Stimulated activated CD4-positive, alpha-beta T cell treated with anti-CD3 and anti-CD28 coated beads, Interleukin-12 subunit alpha, Interleukin-12 subunit beta, amount 100 ng/mL, for 24 hours (primary cell): ENCODE results near the gene CCK.

ENCODE experiments used
- DNase-seq, 2 experiments: peaks; one replicate each; pipeline ENCODE4 v3.0.0-alpha.2; 2020; ENCODE audit warnings: low read depth in 2 of 2

Gene CCK

DNA sequence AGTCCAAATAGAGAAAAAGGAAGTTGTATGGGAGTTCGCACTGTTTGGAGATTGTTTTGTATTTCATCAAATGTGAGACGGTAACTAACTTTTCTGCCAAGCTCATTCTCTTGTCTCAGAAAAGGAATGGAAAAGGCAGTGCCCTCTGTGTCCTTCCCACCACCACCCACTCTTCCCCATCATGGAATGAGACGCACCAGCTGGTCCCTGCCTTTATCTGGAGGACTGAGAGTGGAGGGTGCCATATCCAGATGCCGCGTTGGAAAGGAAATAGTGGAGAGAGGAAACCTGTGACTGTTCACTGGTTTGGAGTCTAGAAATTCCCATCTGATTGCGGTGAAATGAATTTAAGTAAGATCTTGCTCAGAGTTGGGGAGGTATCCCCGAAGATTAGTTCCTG, 3.7 kb upstream of the CCK start:
- DNase-seq = no peak

DNA sequence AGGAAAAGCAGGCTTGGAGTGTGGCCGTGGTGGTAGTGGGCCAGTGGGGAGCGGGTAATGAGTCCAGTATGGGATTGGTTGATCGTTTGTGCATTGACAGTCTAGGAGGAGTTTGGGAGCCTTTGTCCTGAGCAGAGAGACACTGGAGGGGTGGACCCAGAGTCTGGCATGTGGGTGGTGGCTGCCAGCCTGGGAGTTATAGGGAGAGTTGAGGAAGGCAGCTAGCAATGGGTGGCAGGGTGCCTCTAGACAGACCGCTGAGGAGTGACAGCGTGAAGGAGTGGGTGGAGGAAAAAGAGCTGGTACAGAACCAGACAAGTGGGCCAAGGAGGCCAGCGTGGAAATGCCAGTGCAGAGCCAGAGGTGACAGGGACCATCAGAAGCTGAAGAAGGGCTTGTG, 1.9 kb upstream of the CCK start:
- no peak for DNase-seq

DNA sequence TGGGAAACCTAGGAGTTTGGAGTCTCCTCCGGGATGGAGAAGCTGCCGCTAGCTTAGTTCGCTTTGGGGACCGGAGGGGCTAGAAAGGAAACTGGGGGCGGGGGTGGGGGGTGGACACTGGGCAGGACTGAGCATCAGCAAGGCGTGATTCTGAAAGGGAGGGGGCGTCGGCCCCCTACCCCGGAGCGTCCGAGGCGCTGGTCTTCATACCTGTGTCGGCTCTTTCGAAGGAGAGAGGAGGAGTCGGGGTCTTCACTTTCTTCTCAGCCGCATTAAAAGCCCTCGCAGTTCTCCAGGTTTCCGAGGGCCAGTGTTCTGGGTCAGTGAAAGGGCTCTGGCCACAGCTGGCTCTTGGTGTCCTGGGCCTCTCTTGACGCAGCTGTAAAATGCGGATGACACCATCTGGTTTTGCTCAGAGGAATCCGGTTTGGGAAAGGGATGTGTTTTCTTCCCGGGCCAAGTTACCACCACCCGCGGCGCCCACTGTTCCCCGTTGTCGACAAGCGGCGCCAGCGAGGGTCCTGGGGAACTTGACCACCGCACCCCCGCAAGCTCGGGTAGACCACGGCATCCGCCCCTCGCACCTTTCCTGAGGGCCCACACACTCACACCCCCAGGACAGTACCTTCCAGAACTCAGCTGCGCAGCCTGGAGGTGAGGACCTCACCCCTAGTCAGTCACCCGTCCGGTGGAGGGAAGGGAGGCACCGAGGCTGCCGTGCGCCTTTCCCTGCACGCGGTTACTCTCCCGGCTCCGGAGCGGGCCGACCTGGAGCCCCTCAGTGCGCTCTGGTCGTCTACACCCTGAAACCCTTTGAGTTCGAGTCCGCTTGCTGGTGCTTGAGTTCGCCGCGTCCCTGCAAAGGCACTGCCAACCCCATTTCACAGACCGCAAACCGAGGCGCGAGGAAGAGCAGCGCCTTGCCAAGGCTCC, 660 bp downstream of the CCK start:
- no peak for DNase-seq

DNA sequence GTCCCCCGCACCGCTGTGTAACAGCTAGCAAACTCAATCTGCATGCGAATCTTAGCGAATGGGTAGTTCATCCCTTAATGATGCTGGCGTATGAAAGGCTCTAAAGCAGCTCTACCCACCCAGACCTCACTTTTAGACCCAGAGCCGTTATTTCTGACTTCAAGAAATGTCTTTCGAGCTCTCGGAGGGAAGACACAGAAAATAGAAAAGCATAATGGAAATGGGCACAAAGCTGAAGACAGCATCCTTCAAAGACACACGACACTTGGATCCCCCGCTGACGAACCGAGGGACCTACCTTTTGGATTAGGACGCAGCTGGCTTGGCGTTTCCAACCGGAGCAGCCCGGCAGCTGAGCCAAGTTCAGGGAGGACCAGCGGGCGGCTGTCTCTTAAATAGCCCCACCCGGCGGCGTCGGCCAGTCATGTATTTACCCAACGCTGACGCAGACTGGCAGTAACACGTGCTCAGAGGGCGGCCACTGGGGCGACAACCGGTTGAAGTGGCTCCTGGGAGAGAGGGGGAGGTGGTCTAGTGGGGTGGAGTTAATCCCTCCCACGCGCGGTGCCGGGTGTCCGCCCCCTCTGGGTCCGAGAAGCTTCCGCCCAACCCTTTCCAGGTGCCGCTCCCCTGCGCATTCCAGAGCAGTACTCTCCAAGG, 1.5 kb downstream of the CCK start:
- DNase-seq = peak in 1 of 2 experiments; percentile 7

DNA sequence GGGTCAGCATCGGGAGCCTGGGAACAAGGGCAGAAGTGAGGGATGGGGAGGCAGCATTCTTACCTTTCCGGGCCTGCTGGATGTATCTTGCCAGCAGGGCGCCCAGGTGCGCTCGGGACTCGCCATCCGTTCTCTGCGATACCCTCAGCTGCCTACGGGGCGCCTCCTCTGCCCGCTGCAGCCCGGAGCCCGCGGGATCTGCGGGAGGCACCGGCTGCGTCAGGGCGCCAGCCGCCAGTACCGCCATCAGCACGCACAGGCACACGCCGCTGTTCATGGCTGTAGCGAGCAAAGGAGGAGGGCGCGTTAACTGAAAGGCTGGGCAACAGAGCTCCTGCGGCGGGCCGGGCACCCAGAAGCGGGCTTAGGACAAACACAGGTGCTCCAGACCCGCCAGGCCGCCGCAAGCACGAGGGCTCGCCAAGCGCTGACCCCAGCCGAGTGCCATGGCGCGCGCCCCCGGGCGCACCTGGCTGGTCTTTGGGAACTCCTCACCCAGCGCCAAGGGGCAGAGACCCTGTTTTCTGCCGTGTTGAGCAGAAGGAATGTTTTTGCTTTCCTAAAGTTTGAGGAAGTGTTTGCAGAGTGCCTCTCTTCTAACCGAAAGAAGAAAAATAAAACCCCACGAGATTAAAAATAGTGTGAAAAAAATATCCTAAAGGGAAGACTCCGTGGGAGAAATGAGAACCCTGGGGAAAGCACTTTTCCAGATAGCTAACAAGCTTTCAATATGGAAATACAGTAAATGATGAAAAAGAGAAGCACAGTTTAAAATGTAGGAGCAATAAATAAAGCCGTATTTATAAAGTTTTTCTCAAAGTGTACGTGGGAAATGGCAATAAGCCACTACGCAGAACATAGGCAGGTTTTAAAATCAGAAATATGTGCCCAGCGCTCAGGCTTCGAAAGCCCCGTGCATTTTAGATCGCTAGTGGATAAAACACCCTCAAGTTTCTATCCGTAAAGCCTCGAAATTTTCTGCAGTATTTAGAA, 2.3 kb downstream of the CCK start:
- no peak for DNase-seq

DNA sequence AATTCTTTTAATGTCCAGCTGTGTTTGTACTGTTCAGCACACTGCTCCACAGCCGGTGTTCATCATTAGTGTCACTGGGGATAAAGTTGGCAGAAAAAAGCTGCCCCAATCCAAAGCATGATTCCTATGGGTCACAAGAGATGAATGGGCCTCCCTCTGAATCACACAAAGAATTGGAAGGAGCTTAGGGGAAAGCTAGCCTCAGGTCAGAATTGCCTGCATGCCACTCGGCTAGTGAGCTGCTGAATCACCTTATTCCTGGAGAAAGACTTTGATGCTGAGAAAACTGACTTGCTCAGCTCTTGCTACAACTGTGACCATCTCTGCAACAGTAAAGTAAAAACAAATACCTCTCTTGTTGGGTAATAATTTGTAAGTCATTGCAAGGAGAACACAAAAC, 3.5 kb downstream of the CCK start:
- DNase-seq = no peak

DNA sequence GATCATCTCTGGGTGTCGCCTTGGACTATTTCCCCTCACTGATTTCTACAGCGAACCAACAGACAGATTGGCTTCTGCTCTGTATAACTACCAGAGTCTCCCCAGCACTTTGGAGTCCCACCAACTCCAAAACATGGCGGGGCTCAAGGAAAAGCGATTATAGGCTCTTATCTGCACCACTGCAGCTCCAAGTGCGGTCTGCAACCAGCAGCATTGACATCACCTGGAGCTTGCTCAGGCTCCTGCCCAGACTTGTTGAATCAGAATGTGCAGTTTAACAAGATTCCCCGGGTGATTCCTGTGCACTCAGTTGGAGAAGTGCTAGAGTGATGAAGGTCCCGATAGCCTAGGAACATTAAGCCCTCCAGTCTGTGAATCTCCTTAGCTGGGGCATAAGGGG, 9.0 kb downstream of the CCK start:
- DNase-seq = no peak

DNA sequence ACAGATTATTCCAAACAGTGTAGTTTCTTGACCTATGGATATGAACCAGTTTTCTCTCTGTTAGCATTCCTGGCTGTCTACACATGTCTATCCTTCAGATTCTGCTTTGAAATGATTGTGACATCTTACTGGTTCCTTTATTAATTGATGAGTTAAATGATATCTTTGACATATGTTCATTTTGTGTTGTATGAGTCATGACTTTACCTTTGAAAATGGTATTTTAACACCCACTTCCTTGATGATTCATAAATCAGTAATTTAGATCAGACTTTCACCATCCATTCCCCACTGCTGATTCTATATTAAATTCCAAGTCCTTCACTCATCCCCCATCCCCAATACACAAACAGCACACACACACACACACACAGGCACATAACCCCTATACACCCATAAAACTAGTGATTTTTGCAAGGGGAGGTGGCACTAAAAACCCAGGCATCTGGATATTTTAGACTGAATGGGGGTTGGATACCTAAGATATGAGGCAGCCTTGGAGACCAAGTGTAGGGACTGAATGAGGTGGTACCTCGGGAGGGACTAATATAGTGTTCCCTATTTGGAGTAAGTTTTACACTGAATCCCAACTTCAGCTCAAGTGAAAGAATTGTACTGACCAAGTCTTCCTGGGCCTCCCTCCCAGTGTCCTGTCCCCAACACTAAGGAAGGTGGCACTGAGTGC, 9.7 kb downstream of the CCK start:
- no peak for DNase-seq

DNA sequence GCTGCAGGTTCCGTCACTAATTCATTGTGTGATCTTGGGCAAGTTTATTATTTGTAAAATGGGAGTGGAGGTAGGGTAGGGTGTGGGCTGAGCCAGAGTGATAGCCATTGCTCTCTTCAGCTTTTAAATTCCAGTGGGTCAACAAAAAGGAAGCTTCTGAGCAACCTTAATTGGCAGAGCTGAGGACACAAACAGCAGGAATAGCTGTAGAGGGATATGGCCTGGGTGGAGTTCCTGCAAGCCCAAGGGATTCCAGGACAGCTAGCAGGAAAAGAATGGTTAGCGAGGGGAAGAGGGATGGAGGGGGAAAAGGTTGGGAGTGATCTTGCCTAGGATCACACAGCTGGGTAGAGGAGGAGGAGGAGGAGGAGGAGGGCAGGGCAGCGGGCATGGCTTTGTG, 11.4 kb downstream of the CCK start:
- DNase-seq = no peak

DNA sequence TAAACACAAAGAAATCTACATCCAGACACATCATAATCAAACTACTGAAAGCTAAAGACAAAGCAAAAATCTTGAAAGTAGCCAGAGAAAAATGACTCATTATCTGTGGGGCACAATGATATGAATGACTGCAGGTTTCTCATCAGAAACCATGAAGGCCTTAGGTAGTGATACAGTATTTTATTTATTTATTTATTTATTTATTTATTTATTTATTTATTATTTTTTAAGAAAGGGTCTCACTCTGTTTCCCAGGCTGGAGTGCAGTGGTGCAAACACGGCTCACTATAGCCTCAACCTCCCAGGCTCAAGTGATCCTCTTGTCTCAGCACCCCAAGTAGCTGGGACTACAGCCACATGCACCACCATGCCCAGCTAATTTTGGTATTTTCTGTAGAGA, 15.2 kb downstream of the CCK start:
- no peak for DNase-seq

DNA sequence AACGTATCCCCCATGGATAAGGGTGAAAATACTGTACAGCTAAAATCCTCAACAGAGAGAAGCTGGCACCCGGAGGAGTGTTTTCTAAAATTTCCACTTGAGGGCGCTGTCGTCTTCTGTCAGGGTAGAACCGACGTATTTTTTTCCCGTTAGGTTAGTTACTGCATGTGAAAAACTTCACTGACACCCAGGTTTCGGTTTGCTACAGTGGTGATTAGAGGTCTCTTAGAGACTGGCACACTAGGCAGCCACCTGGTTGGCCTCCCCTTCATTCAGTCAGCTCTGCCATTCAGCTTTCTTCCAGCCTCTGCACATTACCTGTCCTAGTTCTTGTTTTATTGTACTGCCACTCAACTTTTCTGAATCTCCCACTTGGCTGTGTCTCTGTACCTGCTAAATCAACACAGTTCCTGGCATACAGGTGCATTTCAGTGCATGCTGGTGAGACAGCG, 18.4 kb downstream of the CCK start:
- peak; percentile 26 to 46 for DNase-seq

DNA sequence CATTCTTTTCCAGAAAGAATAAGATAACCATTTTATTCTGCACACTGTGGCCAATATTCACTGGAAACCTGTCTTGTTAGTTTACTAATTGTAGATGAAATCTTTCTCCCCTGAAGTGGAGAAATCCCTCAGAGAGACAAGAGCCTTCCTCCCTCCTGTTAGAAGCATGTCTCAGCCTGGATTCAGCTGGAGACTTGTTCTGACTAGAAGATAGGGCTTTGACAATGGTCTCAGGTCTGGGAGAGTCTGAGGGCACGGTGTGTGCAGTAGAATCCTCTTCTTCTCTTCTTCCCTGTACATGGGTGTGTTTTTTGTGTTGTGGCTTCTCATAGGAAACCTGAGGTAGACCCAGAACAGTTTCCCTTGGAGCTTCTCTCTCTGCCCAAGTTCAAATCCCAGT, 19.9 kb downstream of the CCK start:
- DNase-seq = no peak

DNA sequence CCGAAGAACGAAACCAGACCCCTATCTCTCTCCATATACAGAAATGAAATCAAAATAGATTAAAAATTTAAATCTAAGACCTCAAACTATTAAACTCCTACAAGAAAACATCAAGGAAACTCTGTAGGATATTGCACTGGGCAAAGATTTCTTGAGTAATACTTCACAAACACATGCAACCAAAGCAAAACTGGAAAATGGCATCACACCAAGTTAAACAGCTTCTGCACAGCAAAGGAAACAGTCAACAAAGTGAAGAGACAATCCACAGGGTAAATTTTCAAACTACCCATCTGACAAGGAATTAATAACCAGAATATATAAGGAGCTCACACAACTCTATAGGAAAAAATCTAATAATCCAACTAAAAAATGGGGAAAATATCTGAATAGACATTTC, 29.4 kb downstream of the CCK start:
- no peak for DNase-seq

DNA sequence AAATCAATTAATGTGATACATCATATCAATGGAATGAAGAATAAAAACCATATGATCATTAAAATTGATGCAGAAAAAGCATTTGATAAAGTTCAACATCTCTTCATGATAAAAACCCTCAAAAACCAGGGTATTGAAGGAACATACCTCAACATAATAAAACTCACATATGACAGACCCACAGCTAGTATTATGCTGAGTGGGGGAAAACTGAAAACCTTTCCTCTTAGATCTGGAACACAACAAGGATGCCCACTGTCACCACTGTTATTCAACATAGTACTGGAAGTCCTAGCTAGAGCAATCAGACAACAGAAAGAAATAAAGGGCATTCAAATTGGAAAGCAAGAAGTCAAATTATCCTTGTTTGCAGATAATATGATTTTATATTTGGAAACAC, 30.5 kb downstream of the CCK start:
- no peak for DNase-seq

DNA sequence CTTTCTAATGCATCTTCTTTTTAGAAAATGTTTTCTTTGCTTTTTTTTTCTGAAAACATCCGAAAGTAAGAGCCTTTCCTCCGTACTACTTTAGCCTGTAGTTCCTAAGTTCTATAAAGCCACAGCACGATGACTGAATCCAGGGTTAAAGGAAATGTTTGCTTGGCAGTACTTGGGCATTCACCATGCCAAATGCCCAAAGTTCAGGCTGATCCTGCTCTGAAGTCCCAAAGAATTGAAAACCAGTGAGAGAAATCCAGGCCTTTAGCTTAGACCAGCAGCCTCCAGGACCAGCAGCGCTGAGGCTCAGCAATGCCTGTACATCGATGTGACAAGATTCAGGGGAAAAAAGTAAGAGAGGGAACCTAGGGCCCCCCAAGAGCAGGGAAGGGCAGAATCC, 35.1 kb downstream of the CCK start:
- DNase-seq = no peak

DNA sequence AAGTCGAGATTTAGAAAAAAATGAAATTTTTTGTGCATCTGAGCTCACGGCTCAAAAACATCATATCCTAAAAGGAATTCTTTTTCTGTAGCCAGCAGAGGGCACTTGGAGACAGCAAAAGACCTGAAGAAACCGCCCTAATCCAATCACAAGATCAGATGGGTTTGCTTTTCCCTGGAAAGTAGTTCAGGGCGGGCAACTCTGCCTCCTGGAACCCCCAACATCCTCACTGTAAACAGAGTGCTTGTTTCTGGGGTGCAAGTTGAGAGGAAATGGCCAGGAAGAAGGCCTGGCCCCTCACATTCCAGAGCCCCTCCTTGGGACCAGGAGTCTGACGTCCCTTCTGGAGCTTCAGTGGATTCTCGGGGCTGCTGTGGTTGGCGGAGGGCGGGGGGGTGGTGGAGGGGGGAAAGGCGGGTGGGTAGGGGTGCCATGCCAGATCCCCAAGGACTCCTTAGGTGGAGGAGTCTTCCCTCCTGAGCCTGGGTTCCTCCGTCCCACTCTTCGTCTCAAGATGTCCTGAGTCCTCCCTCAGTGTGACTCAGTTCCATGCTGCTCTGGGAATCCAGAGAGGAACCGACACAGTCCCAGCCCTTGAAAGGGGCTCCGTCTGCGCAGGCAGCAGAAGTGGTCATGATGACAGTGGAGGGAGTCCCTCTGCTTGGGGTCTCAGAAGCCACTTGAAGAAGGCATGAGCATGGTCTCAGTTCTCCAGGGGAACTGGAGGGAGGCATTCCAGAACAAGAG, 35.9 kb downstream of the CCK start:
- no peak for DNase-seq

DNA sequence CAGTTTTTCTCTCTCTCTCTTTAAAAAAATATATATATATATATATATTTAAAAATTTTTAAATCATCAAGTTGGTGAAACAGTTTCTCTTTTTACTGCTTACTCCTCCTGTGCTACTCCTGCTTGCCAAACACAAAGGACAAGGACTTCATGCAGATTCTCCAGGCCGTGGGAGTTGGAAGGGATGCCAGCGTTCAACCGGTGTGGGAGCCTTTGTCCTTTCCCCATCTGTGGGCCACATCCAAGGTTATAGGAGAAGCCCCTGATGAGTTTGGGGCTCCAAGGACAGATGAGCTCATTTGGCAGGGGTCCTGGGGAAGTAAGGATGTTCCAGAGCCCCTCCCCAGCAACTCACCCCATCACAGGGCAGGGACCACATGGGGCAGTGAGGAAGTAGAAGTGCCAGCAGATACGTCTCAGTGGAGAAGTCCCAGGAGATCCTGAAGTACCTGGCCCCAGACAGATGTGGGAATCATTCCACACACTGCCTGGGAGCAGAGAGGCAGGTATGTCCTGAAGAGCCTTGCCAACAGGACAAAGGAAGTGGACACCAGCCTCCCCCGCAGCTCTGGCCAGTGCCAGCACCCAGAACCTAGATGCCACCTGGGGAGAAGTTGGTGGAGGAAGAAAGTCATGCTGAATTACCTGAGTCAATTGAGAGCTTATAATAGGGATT, 36.6 kb downstream of the CCK start:
- no peak for DNase-seq

DNA sequence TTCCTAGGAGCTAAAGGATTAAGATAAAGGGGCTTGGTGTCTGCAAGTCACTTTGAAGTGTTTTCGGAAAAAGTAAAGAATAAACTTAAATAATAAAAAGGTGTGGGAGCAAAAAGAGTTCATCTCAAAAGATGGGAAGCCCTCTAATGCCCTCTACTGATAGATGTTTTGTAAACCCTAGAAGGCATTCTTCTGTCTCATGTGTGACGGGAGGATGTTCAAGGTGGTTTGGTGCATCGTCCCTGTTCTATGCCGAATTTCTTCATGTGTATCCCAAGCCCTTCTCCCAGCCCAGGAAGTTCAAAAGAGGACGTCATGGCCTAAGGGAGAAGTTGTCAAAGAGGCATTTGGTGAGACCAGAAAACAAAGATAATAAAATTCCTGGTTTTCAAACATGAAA, 37.2 kb downstream of the CCK start:
- DNase-seq = no peak

DNA sequence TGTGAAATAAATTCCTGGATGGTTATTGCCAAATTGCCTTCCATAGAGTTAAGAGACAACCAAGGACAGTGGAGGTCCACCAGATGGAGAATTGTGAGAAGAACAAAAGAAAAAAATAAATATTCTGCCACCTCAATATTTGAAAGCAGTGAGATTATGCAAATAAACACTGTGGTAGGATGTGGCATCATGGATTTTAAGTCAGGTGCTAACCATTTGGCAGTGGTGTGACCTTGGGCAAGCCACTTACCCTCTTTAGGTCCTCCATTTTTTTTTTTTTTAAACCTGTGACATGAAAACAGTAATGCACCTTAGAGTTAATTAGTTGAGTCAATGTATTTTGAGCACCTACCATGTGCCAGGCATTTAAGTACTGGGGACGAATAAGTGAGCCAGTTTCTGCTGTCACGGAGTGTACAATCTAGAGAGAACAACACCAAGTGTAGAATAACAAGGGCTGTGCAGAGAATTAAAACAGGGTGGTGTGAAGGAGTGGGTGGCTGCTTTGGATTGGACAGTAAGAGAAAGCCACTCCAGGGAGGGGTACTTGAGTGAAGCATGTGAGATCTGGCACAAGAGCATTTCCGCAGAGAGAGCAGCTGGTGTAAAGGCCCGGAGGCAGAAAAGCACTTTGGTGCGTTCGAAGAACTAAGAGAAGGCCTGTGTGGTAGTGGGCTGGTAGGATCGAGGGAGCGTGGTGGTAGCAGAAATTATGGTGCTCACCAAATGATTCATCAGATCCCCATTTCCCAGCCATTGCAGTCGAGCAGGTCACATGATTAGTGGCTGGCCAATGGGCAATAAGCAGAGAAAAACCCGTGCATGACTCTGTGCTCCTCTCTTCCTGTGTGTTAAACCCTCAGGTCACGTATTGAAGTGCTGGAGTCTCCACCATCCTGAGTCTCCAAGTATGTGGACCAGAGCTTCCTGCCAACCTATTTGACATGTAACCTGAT, 39.2 kb downstream of the CCK start:
- DNase-seq = no peak
